NCI-H146 treated with DMSO at 0.1 percent for 48 hours (cell line): ENCODE measurements around the gene CD59.
A peak's percentile ranks its signal among the peaks of the same experiment; 100 is the strongest.

Experiments used
- DNase-seq: peaks from one replicate; lab custom pipeline; 2025; ENCODE audit not compliant: unreplicated experiment; lab: John Stamatoyannopoulos, UW

The CD59 gene, protein sequence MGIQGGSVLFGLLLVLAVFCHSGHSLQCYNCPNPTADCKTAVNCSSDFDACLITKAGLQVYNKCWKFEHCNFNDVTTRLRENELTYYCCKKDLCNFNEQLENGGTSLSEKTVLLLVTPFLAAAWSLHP

DNA sequence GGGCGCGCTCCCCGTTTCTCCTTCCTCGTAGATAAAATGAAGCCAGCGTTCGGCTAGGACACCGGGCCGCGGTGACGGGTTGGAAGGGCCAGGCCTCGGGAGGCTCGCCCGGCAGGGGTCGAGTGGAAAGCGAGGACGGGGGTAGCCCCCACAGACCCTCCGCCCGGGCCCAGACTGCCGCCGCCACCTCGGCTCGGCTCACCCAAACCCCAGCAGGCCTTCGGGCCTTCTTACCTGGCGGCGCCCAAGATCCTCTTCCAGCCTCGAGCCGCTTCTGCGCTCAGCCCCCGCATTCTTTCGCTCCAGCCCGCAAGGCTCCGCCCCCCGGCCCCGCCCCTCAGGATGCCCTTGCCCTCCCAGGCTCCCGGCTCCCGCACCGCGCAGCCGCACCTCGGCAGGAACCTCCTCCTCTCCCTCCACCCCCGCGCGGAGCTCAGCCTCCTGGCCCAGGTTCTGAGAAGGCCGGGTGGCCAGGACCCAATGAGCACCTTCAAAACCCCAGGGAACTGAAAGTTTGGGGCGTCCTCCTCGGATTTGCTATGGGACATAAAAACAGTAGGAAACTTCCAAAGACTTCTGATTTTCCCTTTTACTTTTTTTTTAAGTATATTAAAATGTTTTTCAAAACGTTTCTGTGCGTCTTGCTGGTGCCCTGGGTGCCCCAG lies at the start of gene CD59:
CD59 (minus strand) TSS at position 276 of the 665 bp plus-strand sequence. CDS start 13,978 bp downstream, outside the sequence.
- peak; percentile 80 for DNase-seq

DNA sequence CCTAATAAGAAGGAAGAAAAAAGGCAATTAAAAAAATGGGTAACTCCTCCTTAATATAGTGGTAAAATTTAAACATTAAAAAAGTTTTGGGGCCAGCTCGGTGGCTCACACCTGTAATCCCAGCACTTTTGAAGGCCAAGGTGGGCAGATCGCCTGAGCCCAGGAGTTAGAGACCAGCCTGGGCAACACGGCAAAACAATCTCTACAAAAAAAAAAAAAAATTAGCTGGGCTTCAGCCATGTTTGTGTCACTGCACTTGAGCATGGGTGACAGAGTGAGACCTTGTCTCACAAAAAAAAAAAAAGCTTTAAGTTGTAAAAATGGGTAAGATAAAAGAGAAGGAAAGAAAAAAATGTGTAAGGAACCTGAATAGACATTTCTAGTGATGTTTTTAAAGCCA lies 49.4 kb upstream of the CD59 start:
- DNase-seq = no peak

DNA sequence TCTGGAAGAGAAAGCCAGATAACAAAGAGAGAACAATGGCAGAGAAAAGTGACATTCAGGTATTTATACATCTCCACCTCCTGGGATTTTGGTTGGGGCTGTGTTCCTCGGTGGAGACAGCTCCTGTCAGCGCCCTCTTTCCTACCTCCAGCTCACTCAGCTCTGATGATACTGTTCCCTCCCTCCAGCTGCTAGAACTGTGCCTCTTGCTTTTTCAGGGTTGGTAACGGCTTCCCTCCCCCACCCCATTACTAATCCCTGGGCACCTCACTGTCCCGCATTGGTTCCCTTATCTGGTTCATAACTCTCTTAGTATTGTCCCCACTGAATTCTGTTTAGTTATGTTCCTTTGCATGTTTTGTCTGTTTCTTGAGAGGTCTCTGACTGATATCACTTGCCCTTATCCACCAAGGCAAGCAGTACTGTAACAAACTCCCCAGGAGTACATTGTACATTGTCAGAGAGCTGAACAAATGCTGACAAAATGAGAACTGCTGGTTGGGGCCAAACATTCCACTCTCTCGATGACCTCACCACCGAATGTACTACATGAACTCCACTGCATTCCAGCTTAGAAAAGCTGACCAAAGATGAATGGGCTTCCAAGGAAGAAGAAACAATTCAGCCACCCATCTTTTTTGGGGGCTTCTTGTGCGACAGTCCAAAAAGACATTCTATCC lies 43.8 kb upstream of the CD59 start:
- no peak for DNase-seq

DNA sequence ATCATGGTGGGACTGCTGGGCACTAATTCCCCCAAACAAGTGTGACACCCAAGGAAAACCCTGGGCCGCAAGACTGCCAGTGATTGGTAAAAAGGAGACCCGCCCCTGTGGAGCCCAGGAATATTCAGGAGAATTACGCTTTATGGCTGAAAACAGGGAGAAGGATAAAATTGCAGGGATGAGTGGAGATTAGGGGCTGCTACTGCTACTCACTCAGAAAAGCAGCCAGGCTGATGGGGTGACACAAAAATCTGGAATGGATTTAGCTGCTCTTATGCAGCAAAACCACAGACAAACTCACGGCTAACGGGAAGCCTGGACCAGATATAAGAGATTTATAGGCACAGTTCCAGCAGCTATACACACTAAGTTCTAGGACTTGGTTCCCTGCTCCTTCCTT lies 42.5 kb upstream of the CD59 start:
- DNase-seq = no peak

DNA sequence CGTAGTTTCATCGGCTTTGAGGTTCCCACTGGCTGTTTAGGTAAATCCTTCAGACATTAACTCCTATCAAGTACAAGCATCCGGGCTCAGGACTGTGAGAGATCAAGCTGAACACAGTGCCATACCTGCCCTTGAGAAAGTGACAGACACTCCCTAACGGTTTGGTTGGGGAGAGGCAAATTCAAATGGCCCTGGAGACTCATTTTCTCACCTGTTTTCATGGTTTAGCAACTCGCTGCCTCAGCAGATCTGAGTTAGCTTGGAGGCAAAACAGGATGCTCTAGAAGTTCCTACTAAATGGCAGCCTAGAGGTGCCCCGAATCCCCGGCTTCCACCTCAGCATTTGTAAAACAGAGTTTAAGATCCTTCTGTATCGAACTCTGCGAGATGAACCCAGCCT lies 41.7 kb upstream of the CD59 start:
- DNase-seq = no peak

DNA sequence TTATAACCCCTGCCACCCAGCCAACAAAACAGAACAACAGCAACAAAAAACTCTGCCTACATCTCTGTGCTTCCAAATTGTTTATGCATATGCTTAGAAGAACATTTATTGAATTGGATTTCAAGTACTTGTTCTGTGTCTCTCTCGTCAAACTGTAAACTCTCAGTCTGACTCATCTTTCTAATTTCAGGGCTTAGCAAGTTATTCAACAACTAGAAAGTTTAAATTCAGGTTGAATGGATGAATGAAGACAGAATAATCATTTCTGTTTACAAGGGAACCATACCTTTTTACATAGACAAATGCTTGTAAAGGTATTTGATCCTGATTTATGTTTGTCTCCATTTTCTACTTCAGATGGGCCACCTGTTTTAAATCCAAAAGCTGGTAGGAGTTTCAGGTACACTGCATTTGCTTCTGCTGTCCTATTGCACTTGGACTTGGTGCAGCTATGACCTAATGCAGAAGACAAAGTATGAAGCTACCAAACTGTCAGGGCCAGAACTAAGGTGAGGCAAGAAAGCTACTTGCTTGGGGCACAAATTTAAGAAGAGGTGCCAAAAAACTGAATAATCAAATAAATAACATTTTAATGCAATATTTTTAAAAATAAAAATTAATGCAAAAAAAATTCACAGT lies 39.7 kb upstream of the CD59 start:
- DNase-seq = no peak

DNA sequence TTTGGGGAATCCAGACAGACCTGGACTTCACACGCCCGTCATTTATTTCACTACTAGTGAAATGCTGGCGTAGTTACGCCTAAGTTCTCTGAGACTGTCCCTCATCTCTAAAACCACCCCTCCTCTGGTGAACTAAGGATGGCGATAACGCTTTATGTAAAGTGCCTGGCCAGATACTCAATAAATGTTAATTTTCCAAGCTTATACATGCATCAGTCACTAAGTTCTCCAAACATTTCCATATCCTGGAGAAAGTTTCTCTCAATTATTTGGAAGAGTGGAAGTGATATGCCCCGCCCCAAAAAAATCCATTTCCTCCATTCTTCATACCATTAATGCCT lies 39.2 kb upstream of the CD59 start:
- no peak for DNase-seq

DNA sequence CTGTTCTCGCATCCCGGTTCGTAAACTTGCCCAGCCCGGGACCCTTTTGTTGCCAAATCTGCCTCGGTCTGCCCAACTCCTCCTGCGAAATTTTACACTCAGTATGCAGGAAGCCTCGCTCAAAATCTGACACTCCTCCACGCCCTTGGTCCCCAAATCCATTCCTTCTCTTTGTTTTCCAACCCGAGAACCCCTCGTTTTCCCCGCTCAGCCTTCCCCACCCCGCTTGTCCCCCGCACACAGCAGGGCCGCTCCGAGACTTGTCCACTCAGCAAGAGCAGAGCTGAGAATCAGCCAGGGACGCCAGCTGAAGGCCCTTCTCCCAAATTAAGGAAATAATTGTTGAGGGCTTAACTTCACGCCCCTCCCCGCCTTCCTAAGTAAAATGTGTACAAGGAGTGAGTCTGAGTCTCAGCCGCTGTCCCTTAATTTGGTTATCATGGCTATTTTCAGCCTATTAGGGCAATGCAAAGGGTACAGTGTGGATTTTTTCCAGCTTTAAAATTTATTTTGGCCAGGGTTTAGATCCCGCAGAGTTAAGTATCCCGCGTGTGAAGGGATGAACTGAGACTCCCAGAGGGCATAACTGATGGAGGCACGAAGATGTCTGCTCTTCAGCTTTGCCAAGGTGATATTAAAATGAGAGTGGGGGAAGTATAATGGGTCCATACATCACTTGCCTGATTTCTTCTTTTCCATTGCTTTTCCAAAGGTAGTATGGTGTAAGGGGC lies 38.7 kb upstream of the CD59 start:
- DNase-seq = no peak

DNA sequence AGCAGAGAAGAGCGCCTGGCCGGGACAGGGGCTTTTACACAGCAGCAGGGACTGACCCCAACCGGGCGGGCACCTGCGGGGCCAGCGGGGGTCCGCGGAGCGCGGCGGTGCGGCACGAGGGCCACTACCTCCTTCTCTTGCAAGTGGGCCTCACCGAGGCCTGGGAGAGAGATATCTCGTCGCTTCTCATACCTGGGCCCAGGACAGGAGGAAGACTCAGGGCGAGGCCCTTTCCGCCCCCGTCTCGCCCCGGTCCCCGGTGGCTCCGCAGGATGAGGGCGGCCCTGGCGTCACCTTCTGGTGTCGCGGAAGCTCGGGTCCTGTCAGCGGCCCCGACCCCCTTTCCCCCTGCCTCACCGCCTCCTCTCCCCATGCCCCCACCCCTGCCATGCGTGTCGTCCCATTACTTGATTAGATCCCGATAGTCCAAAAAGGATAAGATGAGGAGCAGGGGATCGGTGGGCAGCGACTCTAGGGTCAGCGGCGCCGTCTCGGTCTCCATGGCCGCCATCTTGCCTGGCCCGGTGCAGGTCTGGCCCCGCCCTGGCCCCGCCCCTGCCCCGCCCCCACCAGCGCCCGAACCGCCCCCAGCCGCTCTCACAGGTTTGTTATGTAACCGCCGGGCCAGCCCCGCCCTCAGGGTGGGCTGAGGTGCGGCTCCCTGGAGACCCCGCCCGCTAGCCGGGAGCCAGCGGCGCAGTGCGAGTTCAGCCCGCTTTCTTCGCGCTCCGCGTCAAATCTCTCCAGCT lies 37.9 kb upstream of the CD59 start, which contains the start of gene FBXO3:
FBXO3 (minus strand) TSS at position 534 of the 749 bp plus-strand sequence; CDS start at position 511, 23 bp downstream.
- DNase-seq = peak; percentile 72

DNA sequence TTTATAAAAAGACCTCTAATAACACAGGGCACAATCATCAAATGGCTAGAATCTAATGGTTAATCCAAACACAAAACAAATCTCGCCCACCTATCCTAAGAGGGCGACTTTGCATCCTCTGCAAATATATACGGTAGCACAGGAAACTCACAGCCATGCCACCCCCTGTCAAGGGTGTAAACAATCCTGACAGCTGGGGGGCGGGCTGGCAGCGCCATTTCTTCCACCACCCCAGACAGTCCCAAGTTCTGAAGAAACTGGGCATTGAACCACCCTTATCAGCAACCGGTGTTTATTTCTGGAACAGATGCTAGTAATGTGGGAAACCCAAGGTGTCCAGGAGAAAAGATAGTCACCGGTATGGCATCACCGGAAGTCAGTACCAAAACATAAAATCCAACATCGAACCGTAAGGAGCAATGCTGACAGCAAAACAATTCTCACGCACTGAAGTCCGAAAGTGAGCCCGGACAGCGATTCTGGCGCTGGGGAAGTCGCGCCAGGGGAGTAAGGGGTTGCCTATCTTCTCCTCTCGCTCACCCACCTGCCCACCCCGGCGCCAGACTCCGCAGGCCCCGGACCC lies 37.3 kb upstream of the CD59 start:
- no peak for DNase-seq

DNA sequence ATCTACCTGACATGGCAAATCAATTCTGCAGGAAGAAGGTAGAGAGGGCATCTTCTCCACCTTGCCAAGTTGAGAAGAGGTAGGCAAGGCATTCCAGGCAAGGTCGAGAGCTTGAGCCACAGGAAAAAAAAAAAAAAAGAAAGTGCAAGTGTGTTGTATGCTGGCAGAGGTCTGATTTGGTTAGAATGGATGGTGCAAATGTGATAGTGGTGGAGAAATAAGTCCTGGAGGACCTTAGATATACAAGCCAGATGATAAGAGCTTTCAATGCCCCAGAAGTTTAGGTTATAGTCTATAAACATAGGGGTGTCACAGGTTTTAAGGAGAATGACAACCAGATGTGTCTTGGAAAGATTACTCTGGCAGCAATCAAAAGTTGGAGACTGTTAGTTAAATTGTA lies 36.6 kb upstream of the CD59 start:
- no peak for DNase-seq

DNA sequence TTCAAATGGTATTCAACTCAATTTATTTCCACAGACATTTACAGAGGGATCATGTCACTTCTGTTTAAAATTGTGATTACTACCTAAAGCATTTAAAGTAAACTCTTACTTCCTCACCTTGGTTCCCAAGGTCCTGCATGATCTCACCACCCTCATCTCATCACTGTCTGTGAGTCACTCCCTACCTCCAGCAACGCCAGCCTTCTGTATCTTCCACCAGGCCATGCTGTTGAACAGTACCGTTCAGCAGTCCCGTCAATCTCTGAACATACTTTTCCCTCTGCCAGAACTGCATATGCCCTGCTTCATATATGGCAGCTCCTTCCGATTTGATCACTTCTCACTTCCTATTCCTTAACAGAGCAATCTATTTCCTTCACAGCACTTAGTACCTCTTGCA lies 36.1 kb upstream of the CD59 start:
- DNase-seq = no peak

DNA sequence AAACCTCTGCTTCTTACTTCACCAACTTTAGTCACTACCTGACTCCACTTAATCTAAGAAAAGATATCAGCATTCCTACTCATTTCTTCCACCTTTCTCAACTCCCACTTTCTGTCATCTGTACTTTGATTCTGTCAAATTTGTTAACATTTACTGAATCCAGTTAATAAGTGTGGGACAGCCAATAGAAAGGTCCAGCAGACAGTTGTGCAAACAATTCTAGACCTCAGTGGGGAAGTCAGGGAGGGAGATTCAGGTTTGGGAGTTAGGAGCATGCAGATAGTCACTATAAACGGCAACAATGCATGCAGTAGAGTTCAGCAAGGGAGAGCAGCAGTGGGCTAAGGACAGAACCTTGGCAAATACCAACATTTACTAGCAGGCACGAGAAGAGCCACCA lies 34.0 kb upstream of the CD59 start:
- DNase-seq = no peak

DNA sequence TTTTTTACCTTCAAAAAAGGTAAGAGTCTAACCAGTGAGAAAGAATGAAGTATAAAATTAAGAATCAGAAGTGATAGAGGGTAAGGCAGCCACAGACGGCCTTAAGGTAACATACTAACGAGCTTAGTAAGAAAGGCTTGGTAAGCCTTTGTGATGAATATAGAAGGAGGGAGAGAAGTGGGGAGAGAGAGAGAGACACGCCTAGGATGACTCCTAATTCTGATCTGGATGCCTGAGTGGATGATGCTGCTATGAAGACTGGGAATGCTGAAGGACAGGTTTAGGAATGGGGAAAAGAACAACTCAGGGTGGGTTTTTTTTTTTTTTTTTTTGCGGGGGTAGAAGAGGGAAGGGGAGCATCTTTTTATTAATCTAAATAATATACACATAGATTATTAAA lies 33.3 kb upstream of the CD59 start:
- no peak for DNase-seq

DNA sequence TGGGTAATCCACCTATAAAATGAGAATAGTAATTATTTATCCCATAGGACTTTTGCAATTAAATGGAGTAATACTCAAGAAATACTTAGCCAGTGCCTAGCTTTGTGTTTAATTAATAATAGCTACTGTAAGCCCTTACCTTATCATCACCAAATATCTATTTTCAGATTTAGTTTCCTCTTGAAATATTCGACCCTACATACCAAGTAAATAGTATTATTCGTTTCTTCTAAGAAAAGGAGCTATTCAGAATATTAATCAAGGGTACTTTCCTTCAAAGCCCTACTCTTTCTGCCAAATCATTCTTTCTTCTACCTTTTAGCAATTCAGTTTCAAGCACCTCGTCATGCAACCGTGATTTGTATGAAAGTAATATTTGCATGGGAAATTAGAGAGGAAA lies 31.4 kb upstream of the CD59 start:
- no peak for DNase-seq

DNA sequence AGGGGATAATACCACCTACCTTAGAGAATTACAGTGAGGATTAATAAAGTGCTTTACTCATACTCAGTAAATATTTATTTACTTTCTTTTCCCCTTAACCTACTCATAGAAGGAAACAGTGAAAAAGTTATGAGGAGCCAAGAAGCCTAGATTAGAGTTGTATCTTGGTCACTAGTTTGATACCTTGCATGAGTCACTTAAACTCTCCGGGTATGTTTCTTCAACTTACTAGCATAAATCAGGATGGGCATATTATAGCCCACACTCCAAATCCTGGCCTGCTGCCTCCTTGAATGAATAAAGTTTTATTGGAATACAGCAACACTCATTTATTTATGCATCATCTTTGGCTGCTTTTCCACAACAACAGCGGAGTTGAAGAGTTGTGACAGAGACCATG lies 29.9 kb upstream of the CD59 start:
- no peak for DNase-seq

DNA sequence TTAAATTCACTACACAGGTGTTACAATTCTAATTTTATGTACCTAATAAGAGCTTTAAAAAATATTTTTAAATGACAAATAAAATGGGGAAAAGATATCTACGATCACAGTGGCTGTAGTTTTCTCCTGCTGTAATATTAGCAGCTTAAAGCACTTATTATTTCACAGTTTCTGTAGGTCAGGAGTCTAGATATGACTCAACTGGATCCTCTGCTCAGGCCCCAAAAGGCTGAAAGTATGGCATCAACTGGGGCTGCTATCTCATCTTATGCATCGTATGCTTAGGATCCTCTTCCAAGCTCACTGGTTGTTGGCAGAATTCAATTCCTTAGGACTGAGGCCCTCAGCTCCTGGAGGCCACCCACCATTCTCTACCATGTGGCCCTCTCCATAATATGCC lies 25.2 kb upstream of the CD59 start:
- no peak for DNase-seq

DNA sequence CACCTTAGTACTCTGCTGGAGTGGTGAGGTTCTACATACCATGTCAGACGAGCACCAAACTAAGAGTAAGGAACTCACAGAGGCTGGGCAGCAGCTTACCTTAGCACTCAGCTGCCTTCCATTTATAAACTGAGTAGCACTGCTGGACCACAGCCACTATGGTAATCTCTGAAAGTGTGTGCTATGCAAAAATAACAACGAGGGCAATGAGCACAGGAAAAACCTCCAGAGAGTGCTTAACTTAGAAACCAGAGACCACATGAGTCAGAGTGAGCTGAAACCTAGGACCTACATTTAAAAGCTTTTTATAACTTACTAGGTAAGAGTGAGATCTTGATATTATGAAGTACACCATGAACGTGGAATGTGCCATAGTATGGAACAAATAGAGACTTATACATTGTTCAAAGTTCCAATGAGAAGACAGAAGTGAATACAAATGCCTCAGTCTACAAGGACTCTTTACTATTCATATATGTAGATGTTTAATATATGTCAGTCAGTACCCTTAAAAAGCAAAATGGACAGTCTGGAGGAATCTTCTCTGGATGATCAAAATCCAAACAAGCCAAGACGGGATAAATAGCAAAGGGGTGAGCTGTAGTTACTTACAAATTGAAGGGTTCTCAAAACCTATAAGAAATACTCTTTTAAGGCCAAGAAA lies 17.2 kb upstream of the CD59 start:
- no peak for DNase-seq

DNA sequence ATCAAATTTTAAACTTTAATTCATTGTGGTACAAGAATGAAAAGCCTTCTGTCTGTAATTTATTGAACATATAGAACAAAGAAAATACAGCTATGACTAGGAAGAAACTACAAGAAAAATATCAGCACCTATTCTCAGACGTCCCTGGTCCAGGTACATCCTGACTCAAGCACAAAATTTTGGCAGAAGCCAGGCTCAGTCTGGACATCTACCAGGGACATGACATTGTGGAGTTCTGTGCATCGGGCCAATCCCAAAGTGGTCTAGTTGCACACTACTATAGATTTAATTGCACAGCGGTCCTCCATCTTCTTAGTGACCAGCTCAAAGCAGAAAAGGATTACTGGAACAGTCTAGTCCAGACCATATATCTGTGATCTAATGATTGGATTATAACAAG lies 15.7 kb upstream of the CD59 start:
- no peak for DNase-seq

DNA sequence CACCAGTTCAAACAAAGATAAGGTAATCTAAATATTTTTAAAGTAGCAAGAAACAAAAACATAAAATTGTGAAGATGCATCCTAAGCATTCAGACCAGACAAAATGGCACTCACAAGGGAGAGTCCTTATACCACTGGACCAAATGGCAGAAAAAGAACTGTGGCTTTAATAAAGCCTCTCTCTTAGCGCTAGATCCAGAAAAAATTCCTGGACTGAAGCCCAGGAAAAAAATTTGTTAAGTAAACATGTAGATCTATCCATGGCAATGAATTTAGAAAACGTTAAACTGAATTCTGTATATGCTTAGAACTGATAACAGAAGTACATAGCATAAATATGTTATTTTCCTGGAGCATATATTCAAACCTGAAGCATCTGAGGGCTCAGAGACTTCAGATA lies 11.8 kb upstream of the CD59 start:
- no peak for DNase-seq
